ENCODE measurements around the gene TENM4. TPM values are rescaled to one million over a fixed set of nuclear protein-coding genes. Genes with fewer than 3 reads are reported as not detected.

TENM4 gene
- total RNA-seq, 4 donors from 2014 or later = 1.1 to 2.7 (median 2.0) TPM

DNA sequence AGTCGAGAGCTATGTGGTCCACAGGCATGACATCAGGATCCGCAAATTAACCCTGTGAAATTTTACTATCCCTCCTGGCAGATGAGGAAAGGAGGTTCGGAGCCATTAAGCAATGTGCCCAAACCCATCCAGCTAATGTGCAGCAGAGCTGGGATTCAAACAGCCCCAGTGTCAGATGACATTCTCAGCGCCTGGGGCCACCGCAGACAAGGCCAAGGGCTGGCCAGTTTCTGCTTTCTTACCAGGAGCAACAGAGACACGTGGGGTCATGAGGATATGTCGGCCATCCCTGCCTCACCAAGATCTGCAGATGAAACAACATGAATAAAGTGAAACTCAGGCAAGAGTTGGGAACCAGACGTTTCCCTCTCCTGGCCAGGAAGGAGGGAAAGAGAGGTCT, 110.2 kb downstream of the TENM4 start:
- Histone ChIP-seq H3K36me3 (no peaks in the 10 kb centered on the region), H3K27me3 (no peaks in the 10 kb centered on the region), H3K4me3 (no peak overlapping the region), H3K27ac (no peak overlapping the region), H3K9me3 (no peaks in the 10 kb centered on the region), H3K4me1 (no peaks in the 10 kb centered on the region)
- TF ChIP-seq, protein P1, sequence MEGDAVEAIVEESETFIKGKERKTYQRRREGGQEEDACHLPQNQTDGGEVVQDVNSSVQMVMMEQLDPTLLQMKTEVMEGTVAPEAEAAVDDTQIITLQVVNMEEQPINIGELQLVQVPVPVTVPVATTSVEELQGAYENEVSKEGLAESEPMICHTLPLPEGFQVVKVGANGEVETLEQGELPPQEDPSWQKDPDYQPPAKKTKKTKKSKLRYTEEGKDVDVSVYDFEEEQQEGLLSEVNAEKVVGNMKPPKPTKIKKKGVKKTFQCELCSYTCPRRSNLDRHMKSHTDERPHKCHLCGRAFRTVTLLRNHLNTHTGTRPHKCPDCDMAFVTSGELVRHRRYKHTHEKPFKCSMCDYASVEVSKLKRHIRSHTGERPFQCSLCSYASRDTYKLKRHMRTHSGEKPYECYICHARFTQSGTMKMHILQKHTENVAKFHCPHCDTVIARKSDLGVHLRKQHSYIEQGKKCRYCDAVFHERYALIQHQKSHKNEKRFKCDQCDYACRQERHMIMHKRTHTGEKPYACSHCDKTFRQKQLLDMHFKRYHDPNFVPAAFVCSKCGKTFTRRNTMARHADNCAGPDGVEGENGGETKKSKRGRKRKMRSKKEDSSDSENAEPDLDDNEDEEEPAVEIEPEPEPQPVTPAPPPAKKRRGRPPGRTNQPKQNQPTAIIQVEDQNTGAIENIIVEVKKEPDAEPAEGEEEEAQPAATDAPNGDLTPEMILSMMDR (IDR thresholded peaks at IDR 0.05) = no peak
- TF ChIP-seq POLR2A (IDR thresholded peaks at IDR 0.05) = no peak
- DNase-seq = no peak

DNA sequence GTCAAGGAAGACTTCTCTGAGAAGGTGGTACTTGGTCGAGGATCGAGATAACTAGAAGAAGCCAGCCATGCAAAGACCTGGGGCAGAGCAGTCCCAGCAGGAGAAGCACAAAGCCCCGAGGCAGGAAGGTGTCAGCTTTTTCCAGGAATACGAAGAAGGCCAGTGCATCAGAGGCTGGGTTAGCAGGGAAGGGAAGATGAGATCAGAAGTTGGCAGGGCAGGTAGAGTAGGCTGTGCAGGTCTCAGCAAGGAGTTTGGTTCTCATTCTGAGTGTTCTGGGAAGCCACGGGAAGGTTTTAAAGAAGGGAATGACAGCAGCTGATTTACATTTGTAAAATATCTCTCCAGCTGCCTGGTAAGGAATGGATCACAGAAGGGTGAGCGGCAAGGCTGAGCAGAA, 111.3 kb downstream of the TENM4 start:
- DNase-seq = no peak
- Histone ChIP-seq H3K9me3 (no peaks in the 10 kb centered on the region), H3K4me1 (no peaks in the 10 kb centered on the region), H3K4me3 (no peak overlapping the region), H3K36me3 (no peaks in the 10 kb centered on the region), H3K27me3 (no peaks in the 10 kb centered on the region), H3K27ac (no peak overlapping the region)
- TF ChIP-seq, protein P1 (IDR thresholded peaks at IDR 0.05) = no peak
- TF ChIP-seq POLR2A (IDR thresholded peaks at IDR 0.05) = no peak

GRCh38 chr11:79328402-79328801, 112.4 kb downstream of the TENM4 start:
- Histone ChIP-seq H3K9me3 (no peaks in the 10 kb centered on the region), H3K4me3 (no peak overlapping the region), H3K36me3 (no peaks in the 10 kb centered on the region), H3K27ac (no peak overlapping the region), H3K4me1 (no peaks in the 10 kb centered on the region), H3K27me3 (no peaks in the 10 kb centered on the region)
- DNase-seq = no peak
- TF ChIP-seq, protein P1 (IDR thresholded peaks at IDR 0.05) = no peak
- TF ChIP-seq POLR2A (IDR thresholded peaks at IDR 0.05) = no peak

GRCh38 chr11:79325851-79326250, 115.0 kb downstream of the TENM4 start:
- TF ChIP-seq, protein P1 (IDR thresholded peaks at IDR 0.05) = no peak
- TF ChIP-seq POLR2A (IDR thresholded peaks at IDR 0.05) = no peak
- no peak overlapping the region for H3K27ac ChIP-seq
- no peak for DNase-seq
- H3K36me3 ChIP-seq = no peaks in the 10 kb centered on the region
- no peaks in the 10 kb centered on the region for H3K9me3 ChIP-seq
- H3K27me3 ChIP-seq = no peaks in the 10 kb centered on the region
- H3K4me1 ChIP-seq = no peaks in the 10 kb centered on the region
- no peak overlapping the region for H3K4me3 ChIP-seq

DNA sequence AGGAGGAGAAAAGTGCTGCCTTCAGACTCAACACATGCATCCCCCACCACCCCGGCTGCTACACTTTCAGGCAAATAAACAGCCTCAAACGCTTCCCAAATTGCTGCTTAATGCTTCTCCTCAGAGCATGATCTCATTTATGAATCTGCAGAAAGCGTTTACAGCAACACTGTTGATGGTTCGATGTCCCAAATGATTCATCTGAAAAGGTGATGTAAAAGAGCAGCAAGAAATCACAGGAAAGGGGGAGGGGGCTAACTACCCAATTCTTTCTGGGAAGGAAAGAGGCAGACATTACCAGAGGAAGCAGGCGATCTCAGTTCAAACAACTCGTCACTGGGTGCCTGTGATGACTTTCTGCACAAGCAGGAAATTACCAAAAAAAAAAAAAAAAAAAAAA, 119.6 kb downstream of the TENM4 start:
- Histone ChIP-seq H3K36me3 (no peaks in the 10 kb centered on the region), H3K27me3 (no peaks in the 10 kb centered on the region), H3K27ac (no peak overlapping the region), H3K4me3 (no peak overlapping the region), H3K9me3 (no peaks in the 10 kb centered on the region), H3K4me1 (no peaks in the 10 kb centered on the region)
- DNase-seq = no peak
- TF ChIP-seq POLR2A (IDR thresholded peaks at IDR 0.05) = no peak
- TF ChIP-seq, protein P1 (IDR thresholded peaks at IDR 0.05) = no peak

Measured in Peyer's patch (tissue), 4 donors.